Measurements from ENCODE around the gene SNX5. TPM values are rescaled to one million over a fixed set of nuclear protein-coding genes. Genes with fewer than 3 reads are reported as not detected.

SNX5 gene
- total and polyA plus RNA-seq, 2 of the 13 experiments (the other 11 are each of a cell fraction or from before 2014, with no cell fraction given) = 664 to 1,040 TPM

- 65% methylated on average over 5 of the region's 5 CpGs for WGBS (ENCODE audit: low lambda C conversion rate)
- Histone ChIP-seq H2AFZ (ENCODE audit: low read length) (no peak overlapping the region), H3K27ac (ENCODE audit: extremely low read length, insufficient read depth, low read length) (no peak overlapping the region), H3K4me2 (ENCODE audit: low read depth, low read length) (no peak overlapping the region), H3K79me2 (ENCODE audit: insufficient read depth, low read length) (no peaks in the 10 kb centered on the region), H3K4me1 (ENCODE audit: insufficient read depth, low read length) (peaks cover 39% of the 10 kb centered on the region), H3K36me3 (replicated peaks in 1 of 2; ENCODE audit: control insufficient read depth in 1 of 2, insufficient read depth in 2 of 2, low read length in 2 of 2) (no peaks in the 10 kb centered on the region), H3K4me3 (replicated peaks in 1 of 3; ENCODE audit: insufficient read depth in 1 of 3, low read depth in 2 of 3, low read length in 3 of 3) (no peak overlapping the region), H3K27me3 (ENCODE audit: control insufficient read depth in 1 of 2, insufficient read depth in 2 of 2, low read length in 2 of 2) (peaks cover 2 to 23% of the 10 kb centered on the region in 2 experiments; a peak in 1 of 5 replicates), H3K9ac (ENCODE audit: insufficient read depth, low read depth, low read length) (no peak overlapping the region), H3K9me3 (ENCODE audit: low read length) (no peaks in the 10 kb centered on the region), H4K20me1 (ENCODE audit: insufficient read depth, low read length) (no peaks in the 10 kb centered on the region)
- DNase-seq (ENCODE audit: low spot score) (no peak), ATAC-seq (no peak), FAIRE-seq (no peak)
- ChIA-PET CTCF (ENCODE audit: low intra/inter-chr PET ratio, low total read pairs) (no interaction called here), POLR2A (no interaction called here)
- TF ChIP-seq ZNF737 (CRISPR knock-in tag; IDR thresholded peaks at IDR 0.05; ENCODE audit: borderline replicate concordance) = no peak
- TF ChIP-seq ZBTB2 (CRISPR knock-in tag; IDR thresholded peaks at IDR 0.05; ENCODE audit: low read depth) = no peak
- TF ChIP-seq MXD3 (CRISPR knock-in tag; IDR thresholded peaks at IDR 0.05) = no peak
- no peak for TF ChIP-seq ETV5 (CRISPR knock-in tag; IDR thresholded peaks at IDR 0.05; ENCODE audit: borderline replicate concordance)
- TF ChIP-seq HHEX (CRISPR knock-in tag; IDR thresholded peaks at IDR 0.05) = no peak
- TF ChIP-seq GMEB2 (CRISPR knock-in tag; IDR thresholded peaks at IDR 0.05; ENCODE audit: low read depth) = no peak
- TF ChIP-seq NCOA2 (CRISPR knock-in tag; IDR thresholded peaks at IDR 0.05) = no peak
- TF ChIP-seq ZNF234 (CRISPR knock-in tag; conservative IDR thresholded peaks at IDR 0.05) = no peak
- TF ChIP-seq BCL6 (CRISPR knock-in tag; IDR thresholded peaks at IDR 0.05) = no peak
- no peak for TF ChIP-seq POLR2A (IDR thresholded peaks at IDR 0.05; ENCODE audit: insufficient read depth in 1 of 2, low read depth in 2 of 2, low read length in 2 of 2)
- no peak for TF ChIP-seq BHLHE40 (IDR thresholded peaks at IDR 0.05; ENCODE audit: low read length)
- TF ChIP-seq ELK4 (CRISPR knock-in tag; IDR thresholded peaks at IDR 0.05; ENCODE audit: borderline replicate concordance) = no peak
- no peak for TF ChIP-seq CENPT (CRISPR knock-in tag; IDR thresholded peaks at IDR 0.05; ENCODE audit: low read depth)
- no peak for TF ChIP-seq ZNF264 (CRISPR knock-in tag; IDR thresholded peaks at IDR 0.05)
- TF ChIP-seq ZNF280D (CRISPR knock-in tag; IDR thresholded peaks at IDR 0.05) = no peak
- no peak for TF ChIP-seq ZSCAN29 (CRISPR knock-in tag; conservative IDR thresholded peaks at IDR 0.05)
- TF ChIP-seq TARDBP (CRISPR knock-in tag; IDR thresholded peaks at IDR 0.05) = no peak
- in situ Hi-C loops (cut with HindIII; ENCODE audit: extremely low pct_ligation_motif_present, low pct_unique_long_range_greater_than_20kb) (no loop called here), intact Hi-C loops (cut with micrococcal nuclease; ENCODE audit: unreplicated experiment) (loop anchor here (5.0 kb wide), 2 partner anchors 141 to 466 kb away; partner anchors contain the start of gene BFSP1)
- no TSS peak for BruUV-seq (replicated peaks)
Observed at GRCh38 chr20:17998446-17998845, 29.9 kb upstream of the SNX5 start.
